ENCODE data around the gene GRID1.
"Not testable (repeated sequence)": the region's sequence is repeated elsewhere in the genome, so short reads cannot be mapped to it uniquely, and the experiment has no call there.

The GRID1 gene

GRCh38 chr10:86176850-86177536 lies 189.6 kb downstream of the GRID1 start:
- Histone ChIP-seq H3K27me3 (ENCODE audit: insufficient read depth, low read length) (no peaks in the 10 kb centered on the region), H3K4me1 (ENCODE audit: insufficient read depth, low read length) (no peaks in the 10 kb centered on the region), H3K27ac (ENCODE audit: low read length) (no peak overlapping the region), H3K4me3 (ENCODE audit: low read length) (no peak overlapping the region), H3K36me3 (ENCODE audit: insufficient read depth, low read depth, low read length) (no peaks in the 10 kb centered on the region), H3K9me3 (ENCODE audit: insufficient read depth, low read depth, low read length) (no peaks in the 10 kb centered on the region), H3K9ac (ENCODE audit: low read depth, low read length) (no peak overlapping the region)

GRCh38 chr10:86175476-86175875 lies 191.1 kb downstream of the GRID1 start:
- H3K4me3 ChIP-seq (ENCODE audit: low read length); H3K27ac ChIP-seq (ENCODE audit: low read length); H3K4me1 ChIP-seq (ENCODE audit: insufficient read depth, low read length); H3K36me3 ChIP-seq (ENCODE audit: insufficient read depth, low read depth, low read length); H3K27me3 ChIP-seq (ENCODE audit: insufficient read depth, low read length); H3K9me3 ChIP-seq (ENCODE audit: insufficient read depth, low read depth, low read length); H3K9ac ChIP-seq (ENCODE audit: low read depth, low read length): not testable (repeated sequence)

- Histone ChIP-seq H3K27me3 (ENCODE audit: insufficient read depth, low read length) (no peaks in the 10 kb centered on the region), H3K36me3 (ENCODE audit: insufficient read depth, low read depth, low read length) (no peaks in the 10 kb centered on the region), H3K9ac (ENCODE audit: low read depth, low read length) (no peak overlapping the region), H3K4me1 (ENCODE audit: insufficient read depth, low read length) (no peaks in the 10 kb centered on the region), H3K27ac (ENCODE audit: low read length) (no peak overlapping the region), H3K4me3 (ENCODE audit: low read length) (no peak overlapping the region), H3K9me3 (ENCODE audit: insufficient read depth, low read depth, low read length) (no peaks in the 10 kb centered on the region)
Observed at GRCh38 chr10:86172301-86172700, 194.3 kb downstream of the GRID1 start.

- Histone ChIP-seq H3K9ac (ENCODE audit: low read depth, low read length) (no peak overlapping the region), H3K9me3 (ENCODE audit: insufficient read depth, low read depth, low read length) (no peaks in the 10 kb centered on the region), H3K4me1 (ENCODE audit: insufficient read depth, low read length) (no peaks in the 10 kb centered on the region), H3K27me3 (ENCODE audit: insufficient read depth, low read length) (no peaks in the 10 kb centered on the region), H3K36me3 (ENCODE audit: insufficient read depth, low read depth, low read length) (no peaks in the 10 kb centered on the region), H3K27ac (ENCODE audit: low read length) (no peak overlapping the region), H3K4me3 (ENCODE audit: low read length) (no peak overlapping the region)
Observed at GRCh38 chr10:86170255-86171108, 196.1 kb downstream of the GRID1 start.

GRCh38 chr10:86169506-86170254 lies 196.9 kb downstream of the GRID1 start:
- Histone ChIP-seq H3K4me1 (ENCODE audit: insufficient read depth, low read length) (no peaks in the 10 kb centered on the region), H3K4me3 (ENCODE audit: low read length) (no peak overlapping the region), H3K36me3 (ENCODE audit: insufficient read depth, low read depth, low read length) (no peaks in the 10 kb centered on the region), H3K27me3 (ENCODE audit: insufficient read depth, low read length) (no peaks in the 10 kb centered on the region), H3K27ac (ENCODE audit: low read length) (no peak overlapping the region), H3K9ac (ENCODE audit: low read depth, low read length) (no peak overlapping the region), H3K9me3 (ENCODE audit: insufficient read depth, low read depth, low read length) (no peaks in the 10 kb centered on the region)

- no peaks in the 10 kb centered on the region for H3K36me3 ChIP-seq (ENCODE audit: insufficient read depth, low read depth, low read length)
- H3K27me3 ChIP-seq (ENCODE audit: insufficient read depth, low read length): no peaks in the 10 kb centered on the region
- no peaks in the 10 kb centered on the region for H3K9me3 ChIP-seq (ENCODE audit: insufficient read depth, low read depth, low read length)
- no peak overlapping the region for H3K27ac ChIP-seq (ENCODE audit: low read length)
- H3K4me1 ChIP-seq (ENCODE audit: insufficient read depth, low read length): no peaks in the 10 kb centered on the region
- no peak overlapping the region for H3K4me3 ChIP-seq (ENCODE audit: low read length)
- no peak overlapping the region for H3K9ac ChIP-seq (ENCODE audit: low read depth, low read length)
Observed at GRCh38 chr10:86169066-86169465, 197.5 kb downstream of the GRID1 start.

- no peaks in the 10 kb centered on the region for H3K9me3 ChIP-seq (ENCODE audit: insufficient read depth, low read depth, low read length)
- no peaks in the 10 kb centered on the region for H3K27me3 ChIP-seq (ENCODE audit: insufficient read depth, low read length)
- H3K4me3 ChIP-seq (ENCODE audit: low read length): no peak overlapping the region
- H3K27ac ChIP-seq (ENCODE audit: low read length): no peak overlapping the region
- no peaks in the 10 kb centered on the region for H3K36me3 ChIP-seq (ENCODE audit: insufficient read depth, low read depth, low read length)
- no peak overlapping the region for H3K9ac ChIP-seq (ENCODE audit: low read depth, low read length)
- no peaks in the 10 kb centered on the region for H3K4me1 ChIP-seq (ENCODE audit: insufficient read depth, low read length)
Observed at GRCh38 chr10:86168256-86168655, 198.3 kb downstream of the GRID1 start.

- Histone ChIP-seq H3K4me1 (ENCODE audit: insufficient read depth, low read length) (no peaks in the 10 kb centered on the region), H3K9ac (ENCODE audit: low read depth, low read length) (no peak overlapping the region), H3K36me3 (ENCODE audit: insufficient read depth, low read depth, low read length) (no peaks in the 10 kb centered on the region), H3K27ac (ENCODE audit: low read length) (no peak overlapping the region), H3K27me3 (ENCODE audit: insufficient read depth, low read length) (no peaks in the 10 kb centered on the region), H3K4me3 (ENCODE audit: low read length) (no peak overlapping the region), H3K9me3 (ENCODE audit: insufficient read depth, low read depth, low read length) (no peaks in the 10 kb centered on the region)
Observed at GRCh38 chr10:86167762-86168128, 198.8 kb downstream of the GRID1 start.

GRCh38 chr10:86167121-86167761 lies 199.4 kb downstream of the GRID1 start:
- no peaks in the 10 kb centered on the region for H3K4me1 ChIP-seq (ENCODE audit: insufficient read depth, low read length)
- no peak overlapping the region for H3K4me3 ChIP-seq (ENCODE audit: low read length)
- H3K27me3 ChIP-seq (ENCODE audit: insufficient read depth, low read length): no peaks in the 10 kb centered on the region
- no peaks in the 10 kb centered on the region for H3K36me3 ChIP-seq (ENCODE audit: insufficient read depth, low read depth, low read length)
- no peak overlapping the region for H3K27ac ChIP-seq (ENCODE audit: low read length)
- H3K9me3 ChIP-seq (ENCODE audit: insufficient read depth, low read depth, low read length): no peaks in the 10 kb centered on the region
- H3K9ac ChIP-seq (ENCODE audit: low read depth, low read length): no peak overlapping the region

GRCh38 chr10:86165666-86166065 lies 200.9 kb downstream of the GRID1 start:
- H3K9ac ChIP-seq (ENCODE audit: low read depth, low read length): no peak overlapping the region
- H3K4me1 ChIP-seq (ENCODE audit: insufficient read depth, low read length): no peaks in the 10 kb centered on the region
- no peaks in the 10 kb centered on the region for H3K9me3 ChIP-seq (ENCODE audit: insufficient read depth, low read depth, low read length)
- no peak overlapping the region for H3K27ac ChIP-seq (ENCODE audit: low read length)
- no peaks in the 10 kb centered on the region for H3K27me3 ChIP-seq (ENCODE audit: insufficient read depth, low read length)
- no peak overlapping the region for H3K4me3 ChIP-seq (ENCODE audit: low read length)
- no peaks in the 10 kb centered on the region for H3K36me3 ChIP-seq (ENCODE audit: insufficient read depth, low read depth, low read length)

GRCh38 chr10:86164960-86165630 lies 201.5 kb downstream of the GRID1 start:
- Histone ChIP-seq H3K27ac (ENCODE audit: low read length) (no peak overlapping the region), H3K4me3 (ENCODE audit: low read length) (no peak overlapping the region), H3K9ac (ENCODE audit: low read depth, low read length) (no peak overlapping the region), H3K9me3 (ENCODE audit: insufficient read depth, low read depth, low read length) (no peaks in the 10 kb centered on the region), H3K36me3 (ENCODE audit: insufficient read depth, low read depth, low read length) (no peaks in the 10 kb centered on the region), H3K4me1 (ENCODE audit: insufficient read depth, low read length) (no peaks in the 10 kb centered on the region), H3K27me3 (ENCODE audit: insufficient read depth, low read length) (no peaks in the 10 kb centered on the region)

Measured in iPS-20b (cell line).